ENCODE measurements around the gene WDR46. TPM values are rescaled to one million over a fixed set of nuclear protein-coding genes. Genes with fewer than 3 reads are reported as not detected.
A peak's percentile ranks its signal among the peaks of the same experiment; 100 is the strongest.
"Not testable (repeated sequence)": the region's sequence is repeated elsewhere in the genome, so short reads cannot be mapped to it uniquely, and the experiment has no call there.

The WDR46 gene
- total RNA-seq, 1 donor from 2014 or later: 54.5 TPM

GRCh38 chr6:33276581-33276863, 12.5 kb downstream of the WDR46 start:
- TF ChIP-seq, protein P1, sequence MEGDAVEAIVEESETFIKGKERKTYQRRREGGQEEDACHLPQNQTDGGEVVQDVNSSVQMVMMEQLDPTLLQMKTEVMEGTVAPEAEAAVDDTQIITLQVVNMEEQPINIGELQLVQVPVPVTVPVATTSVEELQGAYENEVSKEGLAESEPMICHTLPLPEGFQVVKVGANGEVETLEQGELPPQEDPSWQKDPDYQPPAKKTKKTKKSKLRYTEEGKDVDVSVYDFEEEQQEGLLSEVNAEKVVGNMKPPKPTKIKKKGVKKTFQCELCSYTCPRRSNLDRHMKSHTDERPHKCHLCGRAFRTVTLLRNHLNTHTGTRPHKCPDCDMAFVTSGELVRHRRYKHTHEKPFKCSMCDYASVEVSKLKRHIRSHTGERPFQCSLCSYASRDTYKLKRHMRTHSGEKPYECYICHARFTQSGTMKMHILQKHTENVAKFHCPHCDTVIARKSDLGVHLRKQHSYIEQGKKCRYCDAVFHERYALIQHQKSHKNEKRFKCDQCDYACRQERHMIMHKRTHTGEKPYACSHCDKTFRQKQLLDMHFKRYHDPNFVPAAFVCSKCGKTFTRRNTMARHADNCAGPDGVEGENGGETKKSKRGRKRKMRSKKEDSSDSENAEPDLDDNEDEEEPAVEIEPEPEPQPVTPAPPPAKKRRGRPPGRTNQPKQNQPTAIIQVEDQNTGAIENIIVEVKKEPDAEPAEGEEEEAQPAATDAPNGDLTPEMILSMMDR (conservative IDR thresholded peaks at IDR 0.05): no peak
- H3K36me3 Mint-ChIP-seq (ENCODE audit: low read depth): peaks cover 20% of the 10 kb centered on the region
- H3K27me3 Mint-ChIP-seq (ENCODE audit: low read depth): no peaks in the 10 kb centered on the region
- peak overlapping the region; percentile 82 for H3K27ac Mint-ChIP-seq (ENCODE audit: unreplicated experiment)
- peaks cover 54% of the 10 kb centered on the region for H3K4me1 Mint-ChIP-seq
- H3K9me3 Mint-ChIP-seq: no peaks in the 10 kb centered on the region
- peak overlapping the region; percentile 97 for H3K4me3 Mint-ChIP-seq
- no peak for DNase-seq (ENCODE audit: low read depth, low spot score)

- Mint-ChIP-seq H3K4me3 (peak overlapping the region; percentile 97), H3K4me1 (peaks cover 55% of the 10 kb centered on the region), H3K36me3 (ENCODE audit: low read depth) (peaks cover 20% of the 10 kb centered on the region)
- not testable (repeated sequence) for H3K9me3 Mint-ChIP-seq; H3K27me3 Mint-ChIP-seq (ENCODE audit: low read depth); H3K27ac Mint-ChIP-seq (ENCODE audit: unreplicated experiment); DNase-seq (ENCODE audit: low read depth, low spot score)
Observed at GRCh38 chr6:33275795-33276580, 13.1 kb downstream of the WDR46 start.

- TF ChIP-seq, protein P1 (conservative IDR thresholded peaks at IDR 0.05): no peak
- Mint-ChIP-seq H3K36me3 (ENCODE audit: low read depth) (peaks cover 20% of the 10 kb centered on the region), H3K4me3 (peak overlapping the region; percentile 97), H3K4me1 (peaks cover 63% of the 10 kb centered on the region), H3K27ac (ENCODE audit: unreplicated experiment) (peak overlapping the region; percentile 15), H3K27me3 (ENCODE audit: low read depth) (no peaks in the 10 kb centered on the region), H3K9me3 (no peaks in the 10 kb centered on the region)
- no peak for DNase-seq (ENCODE audit: low read depth, low spot score)
Observed at GRCh38 chr6:33273924-33274902, 14.8 kb downstream of the WDR46 start.

DNA sequence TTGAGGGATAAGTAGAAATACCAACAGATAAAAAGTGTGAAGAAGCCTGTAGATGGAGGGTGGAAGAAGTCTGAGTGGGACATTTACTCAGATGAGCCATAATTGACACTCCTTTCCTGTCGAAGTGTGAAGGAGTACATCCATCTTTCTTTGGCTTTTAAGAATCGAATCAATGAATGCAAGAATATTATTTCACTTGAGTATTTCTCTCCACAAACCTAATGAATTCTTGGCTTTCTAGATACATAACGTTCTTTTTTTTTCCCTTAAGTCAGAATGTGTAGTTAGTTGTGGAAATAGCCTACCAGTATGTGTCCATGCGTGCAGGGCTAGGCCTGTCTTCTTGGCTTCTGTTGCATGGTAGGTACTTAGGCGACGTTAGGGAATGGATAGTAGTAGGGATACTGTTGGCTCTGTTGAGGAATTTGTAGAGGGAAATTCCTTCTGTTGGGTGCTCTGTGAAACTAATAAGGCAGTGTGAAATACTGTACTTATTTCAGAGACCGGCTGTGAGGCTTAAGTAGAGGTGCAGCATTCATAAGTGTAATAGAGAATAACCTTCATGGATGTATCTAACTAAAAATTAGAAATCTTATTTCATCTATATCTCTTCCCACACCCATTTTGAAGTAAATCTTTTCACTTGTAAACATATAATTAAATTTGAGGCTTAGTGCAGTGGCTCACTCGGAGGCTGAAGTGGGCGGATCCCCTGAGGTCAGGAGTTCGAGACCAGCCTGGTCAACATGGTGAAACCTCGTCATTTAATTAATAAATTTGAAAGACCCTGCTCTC, 15.7 kb downstream of the WDR46 start:
- peak overlapping the region; percentile 6 for H3K27ac Mint-ChIP-seq (ENCODE audit: unreplicated experiment)
- DNase-seq (ENCODE audit: low read depth, low spot score): no peak
- H3K36me3 Mint-ChIP-seq (ENCODE audit: low read depth): peaks cover 20% of the 10 kb centered on the region
- H3K4me3 Mint-ChIP-seq: peak overlapping the region; percentile 97
- TF ChIP-seq, protein P1 (conservative IDR thresholded peaks at IDR 0.05): no peak
- H3K27me3 Mint-ChIP-seq (ENCODE audit: low read depth): no peaks in the 10 kb centered on the region
- peaks cover 63% of the 10 kb centered on the region for H3K4me1 Mint-ChIP-seq
- H3K9me3 Mint-ChIP-seq: no peaks in the 10 kb centered on the region

- TF ChIP-seq, protein P1 (conservative IDR thresholded peaks at IDR 0.05): no peak
- Mint-ChIP-seq H3K27ac (ENCODE audit: unreplicated experiment) (peak overlapping the region; percentile 92), H3K27me3 (ENCODE audit: low read depth) (no peaks in the 10 kb centered on the region), H3K36me3 (ENCODE audit: low read depth) (peaks cover 20% of the 10 kb centered on the region), H3K4me1 (peaks cover 60% of the 10 kb centered on the region), H3K4me3 (peak overlapping the region; percentile 97), H3K9me3 (no peaks in the 10 kb centered on the region)
- no peak for DNase-seq (ENCODE audit: low read depth, low spot score)
Observed at GRCh38 chr6:33272275-33273128, 16.5 kb downstream of the WDR46 start.
